Liver (tissue), 9 donors: Measurements from ENCODE around the gene CRYZL1. TPM values are rescaled to one million over a fixed set of nuclear protein-coding genes. Genes with fewer than 3 reads are reported as not detected.

Source experiments
- DNase-seq: peaks from one replicate; pipeline ENCODE4 v3.0.0-alpha.2; 2017; ENCODE audit warnings: low spot score
- H3K27ac ChIP-seq, 2 donors: one replicate each; pipeline ENCODE4 v1.7.0; 2013; ENCODE audit warnings: inconsistent platforms in 2 of 2, low read length in 2 of 2, control low read depth in 1 of 2, low read depth in 1 of 2, mild to moderate bottlenecking in 1 of 2
- H3K27me3 ChIP-seq, 4 donors: one replicate each; pipeline versions ENCODE4 v1.6.1 to v1.7.0; 2013; ENCODE audit warnings: low read length in 3 of 4, inconsistent platforms in 1 of 4, mild to moderate bottlenecking in 1 of 4, moderate library complexity in 1 of 4; ENCODE audit not compliant: control insufficient read depth in 4 of 4, insufficient read depth in 4 of 4
- H3K36me3 ChIP-seq, 4 donors: one replicate each; pipeline versions ENCODE4 v1.6.1 to v1.7.0; 2013; ENCODE audit warnings: low read length in 3 of 4, mild to moderate bottlenecking in 3 of 4, low read depth in 1 of 4, moderate library complexity in 1 of 4; ENCODE audit not compliant: control insufficient read depth in 4 of 4, insufficient read depth in 3 of 4
- H3K4me1 ChIP-seq, 4 donors: one replicate each; pipeline versions ENCODE4 v1.6.1 to v1.7.0; 2013; ENCODE audit warnings: low read length in 3 of 4, mild to moderate bottlenecking in 3 of 4, moderate library complexity in 1 of 4; ENCODE audit not compliant: control insufficient read depth in 4 of 4, insufficient read depth in 4 of 4
- H3K4me3 ChIP-seq, 3 donors: one replicate each; pipeline versions ENCODE4 v1.6.1 to v1.7.0; 2013; ENCODE audit warnings: low read length in 3 of 3, control low read depth in 1 of 3, low read depth in 1 of 3, mild to moderate bottlenecking in 1 of 3
- H3K9ac ChIP-seq, 2 donors: one replicate each; pipeline ENCODE4 v1.7.0; 2013; ENCODE audit warnings: low read length in 2 of 2, mild to moderate bottlenecking in 2 of 2, moderate library complexity in 2 of 2, control low read depth in 1 of 2, low read depth in 1 of 2
- H3K9me3 ChIP-seq, 4 donors: one replicate each; pipeline versions ENCODE4 v1.6.1 to v1.7.0; 2013; ENCODE audit warnings: low read length in 3 of 4; ENCODE audit not compliant: control insufficient read depth in 4 of 4
- EGR1 ChIP-seq, 2 donors: IDR thresholded peaks; 2 replicates each; pipeline ENCODE4 v1.6.1; 2016 to 2018; ENCODE audit warnings: antibody characterized with exemption in 2 of 2, low read depth in 2 of 2
- FOXA1 ChIP-seq: IDR thresholded peaks from 2 replicates; pipeline ENCODE4 v1.6.1; 2016; ENCODE audit warnings: antibody characterized with exemption
- FOXA2 ChIP-seq: IDR thresholded peaks from 2 replicates; pipeline ENCODE4 v1.6.1; 2016; ENCODE audit warnings: antibody characterized with exemption
- GABPA ChIP-seq, 2 donors: IDR thresholded peaks in 1 of 2; conservative IDR thresholded peaks in 1 of 2; 2 replicates each; pipeline ENCODE4 v1.6.1; 2016; ENCODE audit warnings: antibody characterized with exemption in 2 of 2, mild to moderate bottlenecking in 1 of 2, moderate library complexity in 1 of 2
- HNF4A ChIP-seq, 2 donors: conservative IDR thresholded peaks; 2 replicates each; pipeline ENCODE4 v1.6.1; 2016; ENCODE audit warnings: antibody characterized with exemption in 2 of 2, mild to moderate bottlenecking in 2 of 2
- HNF4G ChIP-seq: IDR thresholded peaks from 2 replicates; pipeline ENCODE4 v1.6.1; 2016; ENCODE audit warnings: antibody characterized with exemption
- JUND ChIP-seq, 2 donors: IDR thresholded peaks; 2 replicates each; pipeline ENCODE4 v1.6.1; 2016; ENCODE audit warnings: antibody characterized with exemption in 2 of 2
- MAX ChIP-seq: IDR thresholded peaks from 2 replicates; pipeline ENCODE4 v1.6.1; 2016; ENCODE audit warnings: antibody characterized with exemption
- NR2F2 ChIP-seq: IDR thresholded peaks from 2 replicates; pipeline ENCODE4 v1.6.1; 2016; ENCODE audit warnings: antibody characterized with exemption
- RAD21 ChIP-seq, 2 donors: IDR thresholded peaks; 2 replicates each; pipeline ENCODE4 v1.6.1; 2016; ENCODE audit warnings: antibody characterized with exemption in 2 of 2, mild to moderate bottlenecking in 2 of 2
- RXRA ChIP-seq, 2 donors: IDR thresholded peaks; 2 replicates each; pipeline ENCODE4 v1.6.1; 2017 to 2018; ENCODE audit warnings: antibody characterized with exemption in 2 of 2, mild to moderate bottlenecking in 1 of 2
- SP1 ChIP-seq: IDR thresholded peaks from 2 replicates; pipeline ENCODE4 v1.6.1; 2018; ENCODE audit warnings: antibody characterized with exemption, mild to moderate bottlenecking
- TAF1 ChIP-seq: conservative IDR thresholded peaks from 2 replicates; pipeline ENCODE4 v1.6.1; 2016; ENCODE audit warnings: antibody characterized with exemption, mild to moderate bottlenecking
- YY1 ChIP-seq: IDR thresholded peaks from 2 replicates; pipeline ENCODE4 v1.6.1; 2016; ENCODE audit warnings: antibody characterized with exemption, mild to moderate bottlenecking
- ZBTB33 ChIP-seq: IDR thresholded peaks from 2 replicates; pipeline ENCODE4 v1.6.1; 2016; ENCODE audit warnings: antibody characterized with exemption
- WGBS: extraction: QIAGEN DNeasy Blood & Tissue Kit; methylation state at CpG from one replicate; pipeline ENCODE4 v1.1.7; 2013; 5-methylcytosine and 5-hydroxymethylcytosine counted together
- polyA plus RNA-seq, 2 donors: library from polyadenylated mRNA; stranded (reverse) in 1 of 2; unstranded in 1 of 2; fragments of 200-250 nt in 1 of 2; fragments of >200 nt in 1 of 2; fragmentation: Nextera tagmentation in 1 of 2; extraction: Ambion mirVana in 1 of 2; gene quantifications; one replicate each; pipeline versions ENCODE4 v1.2.1 to v1.2.3, GENCODE V29; 2013 to 2015
- total RNA-seq, 2 donors: library from RNA; depleted of rRNA; stranded (reverse); fragments of >200 nt; gene quantifications; one replicate each; pipeline ENCODE4 v1.2.3, GENCODE V29; 2014
- TF ChIP-seq, protein P1 (sequence below): fragments of 150-350 bp; IDR thresholded peaks from 2 replicates; pipeline ENCODE4 v1.5.1; 2017; ENCODE audit warnings: improper control_type of control experiment, low read depth, low read length; ENCODE audit not compliant: missing input control
- TF ChIP-seq, protein P2 (sequence below): IDR thresholded peaks from 2 replicates; pipeline ENCODE4 v1.6.1; 2016; ENCODE audit warnings: antibody characterized with exemption
- donor health status: healthy.
- donor health status: healthy.
- donor health status: healthy.
- donor health status: healthy.
- donor health status: healthy.

CRYZL1 gene
- total and polyA plus RNA-seq, 4 donors = 6.8 to 18.1 (median 11.5) TPM

DNA sequence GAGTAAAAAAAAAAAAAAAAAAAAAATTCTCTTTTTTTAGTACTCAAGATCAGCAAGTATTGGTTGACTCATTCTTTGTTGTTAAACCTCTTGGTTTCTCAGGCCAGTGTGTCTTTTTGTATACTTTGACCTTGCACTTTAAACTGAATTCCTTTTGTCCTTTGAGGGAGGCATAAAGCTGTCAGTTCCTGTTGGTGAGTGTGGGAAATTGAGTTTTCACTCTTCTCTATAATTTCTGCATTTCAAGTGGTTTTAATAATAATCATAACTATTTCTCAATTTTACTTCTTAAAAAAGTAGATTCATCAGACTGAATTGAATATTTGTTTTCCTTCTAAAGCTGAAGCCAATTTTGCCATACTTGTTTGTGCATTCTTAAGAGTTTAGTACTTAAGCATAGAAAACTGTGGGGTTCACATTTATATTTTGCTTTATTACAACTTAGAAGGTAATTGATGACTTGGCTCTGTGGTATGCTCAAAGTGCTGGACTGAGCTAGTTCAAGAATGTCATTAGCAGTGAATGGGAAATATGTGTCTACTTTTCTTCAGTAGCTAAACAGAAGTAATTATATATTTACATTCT is 44.2 kb upstream of the CRYZL1 start:
- DNase-seq = no peak
- Histone ChIP-seq H3K36me3 (no peaks in the 10 kb centered on the region), H3K27ac (no peak overlapping the region), H3K9ac (no peak overlapping the region), H3K27me3 (no peaks in the 10 kb centered on the region), H3K4me1 (peaks cover 4 to 40% (median 12%) of the 10 kb centered on the region in 4 donors), H3K9me3 (no peaks in the 10 kb centered on the region), H3K4me3 (no peak overlapping the region)
- TF ChIP-seq ZBTB33 = no peak
- no peak for TF ChIP-seq FOXA1
- peak in 1 of 2 donors; percentile 39 for TF ChIP-seq JUND (IDR thresholded peaks at IDR 0.05)
- no peak for TF ChIP-seq SP1
- peak in 1 of 2 donors; percentile 26 for TF ChIP-seq RXRA (IDR thresholded peaks at IDR 0.05)
- TF ChIP-seq HNF4A (conservative IDR thresholded peaks at IDR 0.05) = peak; percentile 79 to 84
- no peak for TF ChIP-seq EGR1 (IDR thresholded peaks at IDR 0.05; ENCODE audit: low read depth in 2 of 2)
- TF ChIP-seq HNF4G = no peak
- no peak for TF ChIP-seq MAX
- no peak for TF ChIP-seq NR2F2
- no peak for TF ChIP-seq YY1
- TF ChIP-seq FOXA2 = no peak
- no peak for TF ChIP-seq RAD21 (IDR thresholded peaks at IDR 0.05)
- TF ChIP-seq, protein P1, sequence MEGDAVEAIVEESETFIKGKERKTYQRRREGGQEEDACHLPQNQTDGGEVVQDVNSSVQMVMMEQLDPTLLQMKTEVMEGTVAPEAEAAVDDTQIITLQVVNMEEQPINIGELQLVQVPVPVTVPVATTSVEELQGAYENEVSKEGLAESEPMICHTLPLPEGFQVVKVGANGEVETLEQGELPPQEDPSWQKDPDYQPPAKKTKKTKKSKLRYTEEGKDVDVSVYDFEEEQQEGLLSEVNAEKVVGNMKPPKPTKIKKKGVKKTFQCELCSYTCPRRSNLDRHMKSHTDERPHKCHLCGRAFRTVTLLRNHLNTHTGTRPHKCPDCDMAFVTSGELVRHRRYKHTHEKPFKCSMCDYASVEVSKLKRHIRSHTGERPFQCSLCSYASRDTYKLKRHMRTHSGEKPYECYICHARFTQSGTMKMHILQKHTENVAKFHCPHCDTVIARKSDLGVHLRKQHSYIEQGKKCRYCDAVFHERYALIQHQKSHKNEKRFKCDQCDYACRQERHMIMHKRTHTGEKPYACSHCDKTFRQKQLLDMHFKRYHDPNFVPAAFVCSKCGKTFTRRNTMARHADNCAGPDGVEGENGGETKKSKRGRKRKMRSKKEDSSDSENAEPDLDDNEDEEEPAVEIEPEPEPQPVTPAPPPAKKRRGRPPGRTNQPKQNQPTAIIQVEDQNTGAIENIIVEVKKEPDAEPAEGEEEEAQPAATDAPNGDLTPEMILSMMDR = no peak

- no peak for DNase-seq
- 47% methylated on average over 5 of the region's 5 CpGs for WGBS
- H3K27ac ChIP-seq = peak overlapping the region in 1 of 2 donors; percentile 18
- peaks cover 5 to 40% (median 13%) of the 10 kb centered on the region in 4 donors for H3K4me1 ChIP-seq
- peak overlapping the region in 1 of 2 donors; percentile 36 for H3K9ac ChIP-seq
- TF ChIP-seq RXRA (IDR thresholded peaks at IDR 0.05) (no peak), SP1 (no peak), HNF4A (conservative IDR thresholded peaks at IDR 0.05) (no peak), RAD21 (IDR thresholded peaks at IDR 0.05) (no peak), YY1 (no peak), FOXA1 (no peak), TAF1 (no peak), NR2F2 (no peak), FOXA2 (no peak), HNF4G (no peak), GABPA (IDR thresholded peaks at IDR 0.05 in 1 of 2, conservative IDR thresholded peaks at IDR 0.05 in 1 of 2) (no peak)
- TF ChIP-seq, protein P2, sequence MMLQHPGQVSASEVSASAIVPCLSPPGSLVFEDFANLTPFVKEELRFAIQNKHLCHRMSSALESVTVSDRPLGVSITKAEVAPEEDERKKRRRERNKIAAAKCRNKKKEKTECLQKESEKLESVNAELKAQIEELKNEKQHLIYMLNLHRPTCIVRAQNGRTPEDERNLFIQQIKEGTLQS = no peak
- TF ChIP-seq, protein P1 = no peak
- H3K4me3 ChIP-seq = no peak overlapping the region
- H3K9me3 ChIP-seq = no peaks in the 10 kb centered on the region
- no peaks in the 10 kb centered on the region for H3K27me3 ChIP-seq
- no peaks in the 10 kb centered on the region for H3K36me3 ChIP-seq
Observed at GRCh38 chr21:33684923-33685560, 43.5 kb upstream of the CRYZL1 start.
